Right lung (tissue), 5 donors: ENCODE data around the gene RASAL3. TPM values are rescaled to one million over a fixed set of nuclear protein-coding genes. Genes with fewer than 3 reads are reported as not detected.
A peak's percentile ranks its signal among the peaks of the same experiment; 100 is the strongest.

Experiments used
- DNase-seq, 2 donors: peaks; one replicate each; pipeline ENCODE4 v3.0.0-alpha.2; 2013
- polyA plus RNA-seq, 5 donors: library from polyadenylated mRNA; unstranded; fragments of 120-200 nt; gene quantifications; one replicate each; pipeline versions ENCODE4 v1.2.1 to v1.2.3, GENCODE V29; 2013; ENCODE audit warnings: inconsistent platforms in 1 of 5, low replicate concordance in 1 of 5; ENCODE audit not compliant: insufficient read length in 5 of 5, insufficient read depth in 1 of 5

RASAL3 gene
- polyA plus RNA-seq, 5 donors = 1.9 to 3.6 (median 3.3) TPM

GRCh38 chr19:15449620-15450527 is 14.5 kb downstream of the RASAL3 start, which contains the start of gene WIZ:
Gene WIZ (minus strand): TSS chr19:15449956. CDS start chr19:15448307, 1,649 bp downstream.
- DNase-seq = peak; percentile 55 to 68

- no peak for DNase-seq
Observed at GRCh38 chr19:15448778-15449619, 15.3 kb downstream of the RASAL3 start.

GRCh38 chr19:15448044-15448777 is 16.1 kb downstream of the RASAL3 start:
- no peak for DNase-seq

- no peak for DNase-seq
Observed at GRCh38 chr19:15447057-15447456, 17.3 kb downstream of the RASAL3 start.

- DNase-seq = no peak
Observed at GRCh38 chr19:15445807-15446376, 18.5 kb downstream of the RASAL3 start.

- DNase-seq = no peak
Observed at GRCh38 chr19:15445227-15445605, 19.1 kb downstream of the RASAL3 start.

- DNase-seq = no peak
Observed at GRCh38 chr19:15444505-15445226, 19.7 kb downstream of the RASAL3 start.

GRCh38 chr19:15443838-15444237 is 20.5 kb downstream of the RASAL3 start:
- DNase-seq = no peak

GRCh38 chr19:15443325-15443724 is 21.0 kb downstream of the RASAL3 start:
- no peak for DNase-seq

- DNase-seq = no peak
Observed at GRCh38 chr19:15442142-15442920, 22.0 kb downstream of the RASAL3 start.

GRCh38 chr19:15441317-15441716 is 23.0 kb downstream of the RASAL3 start:
- no peak for DNase-seq

- DNase-seq = no peak
Observed at GRCh38 chr19:15439821-15440641, 24.3 kb downstream of the RASAL3 start.

- no peak for DNase-seq
Observed at GRCh38 chr19:15439078-15439799, 25.1 kb downstream of the RASAL3 start.

GRCh38 chr19:15438577-15438976 is 25.8 kb downstream of the RASAL3 start:
- no peak for DNase-seq

- DNase-seq = no peak
Observed at GRCh38 chr19:15438124-15438496, 26.2 kb downstream of the RASAL3 start.

GRCh38 chr19:15437355-15438123 is 26.8 kb downstream of the RASAL3 start:
- DNase-seq = no peak

GRCh38 chr19:15436826-15437110 is 27.6 kb downstream of the RASAL3 start:
- DNase-seq = no peak
